Measurements from ENCODE around the gene EVX1. TPM values are rescaled to one million over a fixed set of nuclear protein-coding genes. Genes with fewer than 3 reads are reported as not detected.

The EVX1 gene
- total and polyA plus RNA-seq, 2 of the 8 experiments (the other 6 are each of a cell fraction or from before 2014, with no cell fraction given): not detected

DNA sequence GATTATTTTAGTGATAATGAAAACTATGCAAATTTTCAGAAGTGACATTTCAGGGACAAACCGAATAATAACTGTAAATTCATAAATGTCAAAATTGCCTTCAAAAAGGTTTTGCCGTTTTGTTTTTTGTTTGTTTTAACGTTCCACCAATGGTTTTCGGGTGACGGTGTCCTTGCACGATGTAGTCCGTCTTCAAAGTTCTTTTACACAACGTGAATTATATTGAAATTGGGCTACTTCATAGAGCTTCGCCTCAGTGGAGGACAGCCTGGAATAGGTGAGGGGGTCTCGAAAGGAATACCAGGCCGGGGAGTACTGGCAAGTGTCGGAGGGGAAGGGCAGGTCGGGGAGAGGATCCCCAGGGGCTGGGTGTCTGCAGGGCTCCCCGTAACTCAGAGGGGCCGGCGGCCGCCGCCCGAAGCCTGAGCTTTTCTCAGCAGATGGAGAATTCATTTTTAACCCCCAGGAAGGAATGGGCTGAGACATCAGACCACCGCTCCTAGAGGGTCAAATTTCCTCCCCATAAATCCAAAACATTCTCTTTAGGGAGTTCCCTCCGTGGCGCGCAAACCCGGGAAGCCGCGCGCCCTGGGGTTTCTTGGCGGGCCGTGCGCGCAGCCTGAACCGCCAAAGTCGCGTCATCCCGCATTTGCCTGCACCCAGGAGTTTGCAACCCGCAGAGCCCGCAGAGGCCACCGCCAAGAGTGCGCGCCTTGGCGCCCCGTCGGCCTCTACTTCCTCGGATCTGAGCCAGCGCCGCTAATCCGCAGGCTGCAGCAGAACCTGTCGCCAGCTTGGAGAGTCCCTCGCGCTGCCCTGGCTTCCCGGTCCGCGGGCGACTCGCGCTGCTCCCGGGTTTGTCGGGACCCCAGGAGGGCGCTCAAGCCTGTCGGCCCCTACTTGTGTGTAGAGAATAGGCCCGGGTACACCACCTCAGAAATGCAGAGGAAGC lies 17.3 kb upstream of the EVX1 start (continued):
- TF ChIP-seq USF2 (IDR thresholded peaks at IDR 0.05; ENCODE audit: low read length): no peak
- TF ChIP-seq HDAC2 (IDR thresholded peaks at IDR 0.05; ENCODE audit: borderline replicate concordance in 1 of 2, low read depth in 2 of 2, low read length in 2 of 2): no peak
- no peak for TF ChIP-seq KDM1A (IDR thresholded peaks at IDR 0.05; ENCODE audit: borderline replicate concordance, low read length)
- TF ChIP-seq, protein P1, sequence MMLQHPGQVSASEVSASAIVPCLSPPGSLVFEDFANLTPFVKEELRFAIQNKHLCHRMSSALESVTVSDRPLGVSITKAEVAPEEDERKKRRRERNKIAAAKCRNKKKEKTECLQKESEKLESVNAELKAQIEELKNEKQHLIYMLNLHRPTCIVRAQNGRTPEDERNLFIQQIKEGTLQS (IDR thresholded peaks at IDR 0.05; ENCODE audit: insufficient read depth, low read depth, low read length): no peak
- no peak for TF ChIP-seq RAD21 (IDR thresholded peaks at IDR 0.05 in 1 of 2, conservative IDR thresholded peaks at IDR 0.05 in 1 of 2; ENCODE audit: low read depth in 2 of 2, low read length in 2 of 2)
- peak; percentile 67 for TF ChIP-seq CTBP2 (IDR thresholded peaks at IDR 0.05; ENCODE audit: borderline replicate concordance, insufficient read depth, insufficient read length, low read length)
- no peak for TF ChIP-seq SRF (IDR thresholded peaks at IDR 0.05; ENCODE audit: low read depth, low read length)

Data from H1 (cell line).